HTR-8/SVneo (cell line): Measurements from ENCODE around the gene PINLYP.
"Not testable (repeated sequence)": the region's sequence is repeated elsewhere in the genome, so short reads cannot be mapped to it uniquely, and the experiment has no call there.

ENCODE experiments used
- DNase-seq: peaks from one replicate; pipeline ENCODE4 v3.0.0; 2011; ENCODE audit warnings: low spot score, mixed read lengths; ENCODE audit not compliant: insufficient read length
- FAIRE-seq: peaks from 2 replicates; lab custom pipeline; 2011; peaks lifted over from hg19 to GRCh38; lab: Jason Lieb, UNC

Gene PINLYP

GRCh38 chr19:43575955-43576878, 616 bp downstream of the PINLYP start:
- FAIRE-seq, result no peak
- no peak for DNase-seq

- DNase-seq (no peak), FAIRE-seq (no peak)
Observed at GRCh38 chr19:43578787-43579186, 3.2 kb downstream of the PINLYP start.

- FAIRE-seq, result no peak
- DNase-seq, result no peak
Observed at GRCh38 chr19:43581467-43581866, 5.9 kb downstream of the PINLYP start.

- DNase-seq (no peak), FAIRE-seq (no peak)
Observed at GRCh38 chr19:43582495-43582894, 6.9 kb downstream of the PINLYP start.

- no peak for FAIRE-seq
- no peak for DNase-seq
Observed at GRCh38 chr19:43584484-43584883, 8.9 kb downstream of the PINLYP start.

GRCh38 chr19:43586346-43586745, 10.7 kb downstream of the PINLYP start:
- DNase-seq (no peak), FAIRE-seq (no peak)

GRCh38 chr19:43587029-43587428, 11.4 kb downstream of the PINLYP start:
- DNase-seq, FAIRE-seq: not testable (repeated sequence)

GRCh38 chr19:43589277-43589676, 13.7 kb downstream of the PINLYP start:
- DNase-seq (no peak), FAIRE-seq (no peak)

- FAIRE-seq (no peak), DNase-seq (no peak)
Observed at GRCh38 chr19:43589678-43590077, 14.1 kb downstream of the PINLYP start.

GRCh38 chr19:43591904-43592772, 16.5 kb downstream of the PINLYP start:
- no peak for FAIRE-seq
- no peak for DNase-seq

GRCh38 chr19:43592800-43593350, 17.3 kb downstream of the PINLYP start:
- DNase-seq, result no peak
- no peak for FAIRE-seq

- no peak for FAIRE-seq
- no peak for DNase-seq
Observed at GRCh38 chr19:43594081-43594697, 18.6 kb downstream of the PINLYP start.

GRCh38 chr19:43594710-43595604, 19.4 kb downstream of the PINLYP start:
- no peak for FAIRE-seq

GRCh38 chr19:43595605-43595998, 20.0 kb downstream of the PINLYP start:
- no peak for DNase-seq
- FAIRE-seq, result no peak

More at GRCh38 chr19:43594710-43595604, 19.4 kb downstream of the PINLYP start:
- peak; percentile 41 for DNase-seq

GRCh38 chr19:43595999-43596841, 20.6 kb downstream of the PINLYP start, which contains the start of the genes IRGQ and ZNF576:
Gene IRGQ (minus strand): TSS chr19:43596134. CDS start chr19:43595338, 796 bp downstream.
Gene ZNF576 (plus strand): TSS chr19:43596595. CDS start chr19:43597109, 514 bp downstream.
- FAIRE-seq (peak; percentile 99), DNase-seq (peak; percentile 99)

- DNase-seq, result no peak
- no peak for FAIRE-seq
Observed at GRCh38 chr19:43596842-43597461, 21.4 kb downstream of the PINLYP start.

GRCh38 chr19:43597876-43598275, 22.3 kb downstream of the PINLYP start:
- DNase-seq (no peak), FAIRE-seq (no peak)
